GM18867 (cell line): ENCODE measurements around the gene GALNS.
"Not testable (repeated sequence)": the region's sequence is repeated elsewhere in the genome, so short reads cannot be mapped to it uniquely, and the experiment has no call there.

ENCODE experiments used
- ATAC-seq: cut with Tn5 transposase; IDR thresholded peaks from one replicate; pipeline ENCODE4 v1.9.1; 2021; ENCODE audit warnings: mild to moderate bottlenecking, moderate library complexity; ENCODE audit not compliant: unreplicated experiment

The GALNS gene

GRCh38 chr16:88889702-88890352, 33.1 kb upstream of the GALNS start:
- ATAC-seq, result not testable (repeated sequence)

GRCh38 chr16:88888461-88889387, 32.0 kb upstream of the GALNS start:
- ATAC-seq, result no peak

- no peak for ATAC-seq
These were observed 31.3 kb upstream of the GALNS start for GRCh38 chr16:88888057-88888456.

DNA sequence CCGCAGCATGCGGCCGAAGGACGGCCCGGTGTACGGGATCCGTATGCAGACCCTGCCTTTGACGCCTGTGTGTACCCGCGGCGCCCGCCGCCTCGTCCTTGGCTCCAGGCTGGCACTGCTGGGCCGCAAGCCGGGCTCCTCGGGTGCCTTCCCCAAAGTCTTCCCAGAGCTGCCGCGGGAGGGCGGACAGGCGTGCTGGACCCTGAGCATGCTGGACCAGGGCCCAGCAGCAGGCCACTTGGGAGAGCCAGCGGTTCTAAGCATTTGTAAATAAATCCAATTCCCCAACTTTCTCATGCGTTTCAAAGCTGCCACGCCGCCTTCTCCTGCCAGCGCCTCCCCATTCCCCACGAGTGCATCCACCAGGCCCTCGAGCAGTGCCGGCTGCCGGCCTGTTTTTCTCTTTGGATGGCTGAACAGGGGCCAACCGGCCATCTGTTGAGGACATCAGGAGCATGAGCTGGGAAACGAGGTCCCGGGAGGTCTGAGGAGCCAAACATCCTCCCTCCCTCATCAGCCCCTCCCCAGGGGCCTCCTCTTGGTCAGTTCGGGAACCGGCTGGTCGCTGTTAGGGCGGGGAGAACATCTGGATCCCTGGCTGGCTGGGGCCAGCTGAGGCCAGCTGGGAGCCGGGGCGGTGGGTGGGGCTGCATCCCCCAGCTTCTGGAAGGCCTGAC, 30.2 kb upstream of the GALNS start:
- ATAC-seq, result no peak

DNA sequence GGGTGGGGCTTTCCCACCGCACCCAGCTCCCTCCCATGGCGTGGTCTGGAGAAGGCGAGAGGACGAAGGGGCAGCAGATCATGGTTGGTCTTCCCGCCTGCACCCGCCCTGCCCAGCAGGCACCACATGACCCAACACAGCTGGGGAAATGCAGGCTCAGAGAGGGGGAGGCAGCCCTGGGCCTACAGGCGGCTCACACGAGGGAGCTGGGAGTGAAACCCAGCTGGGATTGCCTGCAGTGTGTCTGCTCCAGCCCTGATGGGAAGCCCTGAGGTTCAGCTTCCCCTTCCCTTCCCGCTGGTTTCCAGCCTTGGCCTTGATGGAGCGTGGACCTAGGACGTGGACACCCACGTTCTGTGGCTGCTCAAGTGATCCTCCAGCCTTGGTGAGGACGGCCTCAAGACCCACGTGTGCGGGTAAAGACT, 29.7 kb upstream of the GALNS start:
- ATAC-seq, result no peak

DNA sequence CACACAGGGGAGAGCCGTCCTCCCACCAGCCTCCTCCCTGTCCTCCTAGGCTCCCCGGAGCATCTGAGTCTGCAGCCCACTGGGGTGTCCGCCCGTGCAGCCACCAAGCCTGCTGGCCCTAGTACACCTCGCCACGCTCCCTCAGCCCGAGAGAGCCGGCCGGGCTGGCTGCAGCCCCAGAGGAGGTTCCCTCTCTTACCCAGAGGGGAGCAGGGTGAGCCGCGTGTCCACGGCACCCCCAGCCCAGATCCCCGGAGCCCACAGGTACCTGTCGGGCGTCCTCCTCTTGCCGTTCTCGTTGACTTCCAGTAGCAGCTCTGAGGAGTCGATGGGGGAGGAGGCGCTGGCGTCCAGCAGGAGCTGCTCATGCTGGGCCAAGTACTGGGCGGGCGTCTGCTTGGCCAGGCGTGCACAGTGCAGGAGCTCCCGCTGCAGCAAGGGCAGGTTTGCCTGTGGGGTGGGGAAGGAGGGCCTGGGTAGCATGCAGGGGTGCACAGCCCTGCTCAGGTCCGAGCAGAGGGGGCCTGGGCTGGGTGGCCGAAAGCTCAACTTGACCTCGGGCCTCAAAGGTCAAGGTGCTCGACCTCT, 29.0 kb upstream of the GALNS start:
- no peak for ATAC-seq

DNA sequence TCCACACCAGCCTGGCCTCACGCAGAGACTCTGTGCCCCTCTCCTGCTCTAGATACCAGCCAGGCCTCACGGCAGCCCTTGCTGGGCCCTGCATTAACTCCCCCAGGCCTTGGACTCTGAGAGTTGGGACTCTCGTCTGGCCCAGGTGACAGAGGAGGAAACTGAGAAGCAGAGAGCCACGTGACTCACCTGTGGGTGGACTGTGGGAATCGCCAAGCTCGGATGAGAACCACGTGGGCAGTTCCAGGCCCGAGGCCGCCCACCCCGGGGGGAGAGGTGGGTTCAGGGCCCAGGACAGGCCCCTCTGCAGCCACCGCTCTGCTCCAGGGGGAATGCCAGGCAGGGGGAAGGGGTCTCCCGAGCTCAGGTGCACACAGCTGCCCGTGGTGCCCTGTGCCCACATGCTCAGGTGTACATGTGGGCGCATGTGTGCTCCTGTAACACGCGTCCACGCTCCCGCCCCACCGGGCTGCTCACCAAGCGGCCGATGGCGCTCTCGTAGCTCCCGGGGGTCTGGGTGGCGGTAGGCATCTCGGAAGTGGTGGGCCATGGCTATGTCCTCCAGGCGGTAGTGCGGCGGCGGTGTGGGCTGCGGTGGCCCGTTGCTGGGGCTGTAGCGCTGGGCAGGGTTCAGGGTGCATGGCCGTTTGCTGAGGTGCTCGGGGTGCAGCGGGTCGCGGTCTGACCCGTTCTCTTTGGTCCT, 28.0 kb upstream of the GALNS start:
- ATAC-seq, result no peak

DNA sequence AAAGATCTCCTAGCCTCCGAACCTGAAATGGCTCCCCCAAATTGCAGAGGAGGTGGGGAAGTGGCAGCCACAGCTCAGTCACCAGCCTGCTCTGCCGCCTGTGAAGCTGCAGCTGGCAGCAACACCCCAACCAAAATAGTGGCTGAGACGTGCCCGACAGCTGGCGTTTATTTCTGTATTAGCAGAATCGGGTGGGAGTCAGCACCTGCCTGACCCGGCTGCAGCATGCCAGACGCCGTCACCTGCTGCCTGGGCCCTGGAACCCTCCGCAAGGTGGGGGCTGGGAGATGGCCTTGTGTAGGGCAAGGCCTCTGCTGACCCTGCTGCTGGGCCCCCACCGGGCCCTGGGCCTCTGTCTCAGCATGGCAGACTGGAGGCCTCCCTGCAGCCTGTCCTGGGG, 27.2 kb upstream of the GALNS start:
- no peak for ATAC-seq

DNA sequence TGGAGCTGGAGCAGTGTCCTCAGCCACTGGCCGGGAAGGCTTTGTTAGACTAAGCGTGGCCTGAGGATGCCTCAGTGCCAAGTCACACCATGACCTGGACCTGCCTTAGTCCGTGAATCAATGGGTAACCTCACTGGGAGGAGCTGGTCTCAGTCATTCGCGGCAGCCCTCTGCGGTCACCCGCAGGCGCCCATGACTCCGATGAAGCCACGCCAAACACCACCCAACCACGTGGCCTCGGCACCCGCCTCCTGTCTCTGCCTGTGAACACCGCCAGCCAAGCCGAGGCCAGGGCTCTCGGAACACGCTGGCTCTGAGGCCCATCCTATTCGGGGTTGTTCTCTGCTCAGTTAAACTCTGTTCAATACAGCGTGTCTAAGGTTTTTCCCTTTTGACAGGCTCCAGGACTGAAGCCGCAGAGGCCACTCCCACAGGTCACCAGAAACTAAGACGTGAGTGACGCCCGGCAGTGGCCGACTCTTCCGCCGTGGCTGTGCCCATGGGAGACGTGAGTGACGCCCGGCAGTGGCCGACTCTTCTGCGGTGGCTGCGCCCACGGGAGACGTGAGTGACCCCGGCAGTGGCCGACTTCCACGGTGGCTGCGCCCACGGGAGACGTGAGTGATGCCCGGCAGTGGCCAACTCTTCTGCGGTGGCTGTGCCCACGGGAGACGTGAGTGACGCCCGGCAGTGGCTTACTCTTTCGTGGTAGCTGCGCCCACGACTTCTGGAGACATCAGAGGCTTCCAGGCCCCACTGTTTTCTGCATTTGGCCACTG, 26.6 kb upstream of the GALNS start:
- ATAC-seq, result no peak

GRCh38 chr16:88882358-88883030, 25.7 kb upstream of the GALNS start:
- ATAC-seq, result no peak

DNA sequence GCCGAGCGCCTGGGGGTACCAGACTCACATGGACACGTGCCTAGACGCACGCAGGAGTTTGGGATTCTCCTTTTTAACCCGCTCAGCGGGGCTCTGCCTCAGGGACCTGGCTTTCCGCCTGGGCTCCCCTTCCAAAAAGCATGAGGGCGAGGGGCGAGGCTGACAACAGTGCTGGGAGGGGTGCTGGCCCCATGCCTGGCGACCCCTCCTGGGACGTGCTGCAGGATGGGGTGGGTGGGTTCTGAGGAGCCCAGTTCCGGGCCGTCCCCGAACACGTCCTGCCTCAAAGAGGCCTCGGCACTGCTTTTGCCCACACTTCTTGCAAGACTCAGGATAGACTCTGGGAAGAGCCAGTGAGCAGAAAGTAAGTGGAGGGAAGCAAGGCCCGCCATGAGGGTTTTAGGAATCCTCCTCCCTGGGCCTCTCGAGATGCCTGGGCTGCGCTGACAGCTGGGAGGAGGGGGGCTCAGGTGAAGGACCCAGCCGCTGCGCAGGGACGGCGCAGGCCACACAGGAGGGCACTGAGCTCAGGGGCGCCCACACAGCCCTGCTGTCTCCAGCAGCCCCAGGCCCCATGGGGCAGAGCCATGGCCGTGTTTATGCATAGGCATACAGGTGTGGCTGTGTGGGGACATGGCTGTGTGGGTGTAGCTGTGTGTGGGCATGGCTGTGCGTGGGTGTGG, 25.1 kb upstream of the GALNS start:
- ATAC-seq, result no peak

- ATAC-seq, result no peak
These were observed 24.4 kb upstream of the GALNS start for GRCh38 chr16:88881007-88881615.

GRCh38 chr16:88880226-88881006, 23.7 kb upstream of the GALNS start:
- no peak for ATAC-seq

DNA sequence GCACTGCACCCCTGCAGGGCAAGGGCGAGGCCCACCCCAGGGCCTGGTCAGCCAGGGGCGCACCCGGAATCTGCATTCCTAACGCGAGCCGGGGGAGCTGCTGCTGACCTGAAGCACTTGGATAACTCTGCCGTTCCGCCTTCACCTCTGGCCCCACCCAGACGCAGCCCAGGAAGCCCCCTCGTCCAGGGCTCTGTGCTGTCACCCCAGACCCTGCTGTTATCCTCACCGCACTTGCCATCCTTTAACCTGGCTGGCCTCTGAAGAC, 23.0 kb upstream of the GALNS start:
- ATAC-seq, result no peak

DNA sequence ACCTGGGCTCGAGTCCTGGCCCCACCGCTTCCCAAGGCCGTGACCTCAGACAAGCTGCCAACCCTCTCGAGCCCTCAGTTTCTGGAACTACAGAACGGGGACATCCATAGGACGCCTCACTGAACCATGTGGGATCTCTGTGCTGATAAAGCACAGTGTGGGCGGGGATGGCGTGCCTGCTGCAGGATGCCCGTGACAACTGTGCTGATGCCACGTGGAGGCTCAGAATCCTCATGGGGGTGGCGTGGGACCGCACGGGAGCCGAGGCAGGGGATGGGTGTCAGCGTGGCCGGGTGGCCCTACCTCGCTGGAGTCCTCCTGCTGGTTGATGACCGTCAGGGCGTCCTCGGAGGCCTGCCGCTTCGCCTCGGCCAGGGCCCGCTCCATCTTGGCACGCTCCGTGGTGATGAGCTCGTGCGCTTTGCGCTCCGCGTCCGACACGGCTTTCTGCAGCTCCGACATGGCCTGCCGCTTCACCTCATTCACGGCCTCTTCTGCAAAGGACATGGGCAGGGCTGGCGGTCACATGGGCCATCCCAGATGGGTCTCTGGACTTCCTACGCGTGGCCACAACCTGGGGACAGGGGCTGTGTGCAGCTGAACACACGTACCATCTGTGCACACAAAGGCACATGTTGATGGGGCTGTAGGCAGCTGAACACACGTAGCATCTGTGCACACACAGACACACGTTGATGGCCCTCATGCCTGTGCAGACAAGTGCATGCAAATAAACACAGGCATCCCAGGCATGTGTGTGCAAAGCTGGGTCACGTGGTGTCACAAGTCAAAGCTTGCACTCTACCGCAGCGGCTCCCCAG, 22.4 kb upstream of the GALNS start:
- ATAC-seq, result no peak

DNA sequence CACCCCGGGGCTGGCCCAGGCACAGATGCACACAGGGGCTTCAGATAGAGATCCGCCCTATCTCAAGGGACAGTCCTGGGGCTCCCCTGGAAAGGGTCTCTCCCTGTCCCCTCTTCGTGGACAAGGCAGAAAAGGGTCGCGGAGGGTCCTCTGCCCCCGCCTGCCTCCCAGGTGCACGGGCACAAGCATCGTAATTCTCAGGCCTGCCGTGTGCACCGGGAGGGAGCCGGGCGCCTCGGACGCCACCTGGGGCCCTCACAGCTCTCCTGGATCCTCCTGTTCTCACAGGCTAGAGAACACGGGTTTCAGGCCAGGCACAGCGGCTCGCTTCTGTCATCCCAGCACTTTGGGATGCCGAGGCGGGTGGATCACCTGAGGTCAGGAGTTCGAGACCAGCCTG, 21.6 kb upstream of the GALNS start:
- no peak for ATAC-seq
